A673 (cell line): ENCODE data around the gene PCDHGA12.

Source experiments
- EZH2 ChIP-seq: fragments of 200-600 bp; sonication (generic); IDR thresholded peaks from 2 replicates; pipeline ENCODE4 v1.6.1; 2017; ENCODE audit warnings: borderline replicate concordance, low read depth, mild to moderate bottlenecking, mixed read lengths, antibody characterized with exemption, low read length; ENCODE audit not compliant: poor library complexity, severe bottlenecking
- TF ChIP-seq, protein P1 (sequence below): fragments of 300-800, 200-600 bp; sonication (generic); conservative IDR thresholded peaks from 2 replicates; pipeline ENCODE4 v1.5.1; 2017; ENCODE audit warnings: low read depth, mild to moderate bottlenecking, antibody characterized with exemption, low read length, moderate library complexity, mixed read lengths

DNA sequence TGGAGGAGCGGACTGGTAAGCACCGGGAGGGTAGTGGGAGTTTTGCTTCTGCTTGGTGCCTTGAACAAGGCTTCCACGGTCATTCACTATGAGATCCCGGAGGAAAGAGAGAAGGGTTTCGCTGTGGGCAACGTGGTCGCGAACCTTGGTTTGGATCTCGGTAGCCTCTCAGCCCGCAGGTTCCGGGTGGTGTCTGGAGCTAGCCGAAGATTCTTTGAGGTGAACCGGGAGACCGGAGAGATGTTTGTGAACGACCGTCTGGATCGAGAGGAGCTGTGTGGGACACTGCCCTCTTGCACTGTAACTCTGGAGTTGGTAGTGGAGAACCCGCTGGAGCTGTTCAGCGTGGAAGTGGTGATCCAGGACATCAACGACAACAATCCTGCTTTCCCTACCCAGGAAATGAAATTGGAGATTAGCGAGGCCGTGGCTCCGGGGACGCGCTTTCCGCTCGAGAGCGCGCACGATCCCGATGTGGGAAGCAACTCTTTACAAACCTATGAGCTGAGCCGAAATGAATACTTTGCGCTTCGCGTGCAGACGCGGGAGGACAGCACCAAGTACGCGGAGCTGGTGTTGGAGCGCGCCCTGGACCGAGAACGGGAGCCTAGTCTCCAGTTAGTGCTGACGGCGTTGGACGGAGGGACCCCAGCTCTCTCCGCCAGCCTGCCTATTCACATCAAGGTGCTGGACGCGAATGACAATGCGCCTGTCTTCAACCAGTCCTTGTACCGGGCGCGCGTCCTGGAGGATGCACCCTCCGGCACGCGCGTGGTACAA, 46.0 kb downstream of the PCDHGA12 start:
- TF ChIP-seq EZH2, result no peak
- TF ChIP-seq, protein P1, sequence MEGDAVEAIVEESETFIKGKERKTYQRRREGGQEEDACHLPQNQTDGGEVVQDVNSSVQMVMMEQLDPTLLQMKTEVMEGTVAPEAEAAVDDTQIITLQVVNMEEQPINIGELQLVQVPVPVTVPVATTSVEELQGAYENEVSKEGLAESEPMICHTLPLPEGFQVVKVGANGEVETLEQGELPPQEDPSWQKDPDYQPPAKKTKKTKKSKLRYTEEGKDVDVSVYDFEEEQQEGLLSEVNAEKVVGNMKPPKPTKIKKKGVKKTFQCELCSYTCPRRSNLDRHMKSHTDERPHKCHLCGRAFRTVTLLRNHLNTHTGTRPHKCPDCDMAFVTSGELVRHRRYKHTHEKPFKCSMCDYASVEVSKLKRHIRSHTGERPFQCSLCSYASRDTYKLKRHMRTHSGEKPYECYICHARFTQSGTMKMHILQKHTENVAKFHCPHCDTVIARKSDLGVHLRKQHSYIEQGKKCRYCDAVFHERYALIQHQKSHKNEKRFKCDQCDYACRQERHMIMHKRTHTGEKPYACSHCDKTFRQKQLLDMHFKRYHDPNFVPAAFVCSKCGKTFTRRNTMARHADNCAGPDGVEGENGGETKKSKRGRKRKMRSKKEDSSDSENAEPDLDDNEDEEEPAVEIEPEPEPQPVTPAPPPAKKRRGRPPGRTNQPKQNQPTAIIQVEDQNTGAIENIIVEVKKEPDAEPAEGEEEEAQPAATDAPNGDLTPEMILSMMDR, result no peak
